Measurements from ENCODE around the gene ANGEL1.

Gene ANGEL1

GRCh38 chr14:76761960-76762410 lies 50.7 kb downstream of the ANGEL1 start:
- no peak for TF ChIP-seq ISL1 (CRISPR knock-in tag; IDR thresholded peaks at IDR 0.05)
- TF ChIP-seq GLIS3 (CRISPR knock-in tag; IDR thresholded peaks at IDR 0.05), result no peak
- no peak for TF ChIP-seq ARNTL (CRISPR knock-in tag; IDR thresholded peaks at IDR 0.05; ENCODE audit: borderline replicate concordance, low read depth)
- no peak for TF ChIP-seq PATZ1 (CRISPR knock-in tag; IDR thresholded peaks at IDR 0.05; ENCODE audit: borderline replicate concordance)
- TF ChIP-seq POU6F1 (CRISPR knock-in tag; IDR thresholded peaks at IDR 0.05; ENCODE audit: borderline replicate concordance, low read depth), result no peak
- no peak for TF ChIP-seq CREB5 (CRISPR knock-in tag; IDR thresholded peaks at IDR 0.05; ENCODE audit: low read depth)
- TF ChIP-seq ZNF70 (CRISPR knock-in tag; IDR thresholded peaks at IDR 0.05), result no peak
- no peak for TF ChIP-seq ZFP30 (CRISPR knock-in tag; IDR thresholded peaks at IDR 0.05)
- no peak for TF ChIP-seq CSRNP3 (CRISPR knock-in tag; IDR thresholded peaks at IDR 0.05)
- TF ChIP-seq TSHZ2 (CRISPR knock-in tag; IDR thresholded peaks at IDR 0.05), result no peak
- TF ChIP-seq CSDC2 (CRISPR knock-in tag; IDR thresholded peaks at IDR 0.05), result no peak
- no peak for TF ChIP-seq PPARA (CRISPR knock-in tag; IDR thresholded peaks at IDR 0.05; ENCODE audit: borderline replicate concordance)
- no peak for TF ChIP-seq TCF4 (CRISPR knock-in tag; IDR thresholded peaks at IDR 0.05; ENCODE audit: borderline replicate concordance)
- TF ChIP-seq ZNF8 (CRISPR knock-in tag; IDR thresholded peaks at IDR 0.05), result no peak
- ATAC-seq, result peak; percentile 35

- no peak for TF ChIP-seq PATZ1 (CRISPR knock-in tag; IDR thresholded peaks at IDR 0.05; ENCODE audit: borderline replicate concordance)
- TF ChIP-seq TOX (CRISPR knock-in tag; IDR thresholded peaks at IDR 0.05; ENCODE audit: borderline replicate concordance), result no peak
- TF ChIP-seq BACH2 (CRISPR knock-in tag; IDR thresholded peaks at IDR 0.05; ENCODE audit: borderline replicate concordance), result no peak
- no peak for TF ChIP-seq TSHZ2 (CRISPR knock-in tag; IDR thresholded peaks at IDR 0.05)
- no peak for TF ChIP-seq ZNF565 (CRISPR knock-in tag; conservative IDR thresholded peaks at IDR 0.05; ENCODE audit: low read depth)
- TF ChIP-seq OSR1 (CRISPR knock-in tag; IDR thresholded peaks at IDR 0.05), result no peak
- no peak for TF ChIP-seq PPARA (CRISPR knock-in tag; IDR thresholded peaks at IDR 0.05; ENCODE audit: borderline replicate concordance)
- no peak for TF ChIP-seq ZFP3 (CRISPR knock-in tag; IDR thresholded peaks at IDR 0.05)
- no peak for TF ChIP-seq RARB (CRISPR knock-in tag; IDR thresholded peaks at IDR 0.05)
- TF ChIP-seq ISL1 (CRISPR knock-in tag; IDR thresholded peaks at IDR 0.05), result no peak
- TF ChIP-seq ARNTL (CRISPR knock-in tag; IDR thresholded peaks at IDR 0.05; ENCODE audit: borderline replicate concordance, low read depth), result no peak
- TF ChIP-seq SNAI2 (CRISPR knock-in tag; IDR thresholded peaks at IDR 0.05), result no peak
- no peak for TF ChIP-seq GLIS3 (CRISPR knock-in tag; IDR thresholded peaks at IDR 0.05)
- TF ChIP-seq ZNF8 (CRISPR knock-in tag; IDR thresholded peaks at IDR 0.05), result no peak
- no peak for TF ChIP-seq ZFP30 (CRISPR knock-in tag; IDR thresholded peaks at IDR 0.05)
- TF ChIP-seq ZC3H10 (CRISPR knock-in tag; IDR thresholded peaks at IDR 0.05), result no peak
- ATAC-seq, result peak; percentile 91
Measured at GRCh38 chr14:76761136-76761959, 51.3 kb downstream of the ANGEL1 start, which contains the start of gene VASH1. VASH1 (plus strand) TSS chr14:76761468; CDS start chr14:76762822, 1,354 bp downstream.

Data from SK-N-SH treated with all-trans-retinoic acid at 6 μM for 48 hours (cell line).